Measurements from ENCODE around the gene SUMF2.

DNA sequence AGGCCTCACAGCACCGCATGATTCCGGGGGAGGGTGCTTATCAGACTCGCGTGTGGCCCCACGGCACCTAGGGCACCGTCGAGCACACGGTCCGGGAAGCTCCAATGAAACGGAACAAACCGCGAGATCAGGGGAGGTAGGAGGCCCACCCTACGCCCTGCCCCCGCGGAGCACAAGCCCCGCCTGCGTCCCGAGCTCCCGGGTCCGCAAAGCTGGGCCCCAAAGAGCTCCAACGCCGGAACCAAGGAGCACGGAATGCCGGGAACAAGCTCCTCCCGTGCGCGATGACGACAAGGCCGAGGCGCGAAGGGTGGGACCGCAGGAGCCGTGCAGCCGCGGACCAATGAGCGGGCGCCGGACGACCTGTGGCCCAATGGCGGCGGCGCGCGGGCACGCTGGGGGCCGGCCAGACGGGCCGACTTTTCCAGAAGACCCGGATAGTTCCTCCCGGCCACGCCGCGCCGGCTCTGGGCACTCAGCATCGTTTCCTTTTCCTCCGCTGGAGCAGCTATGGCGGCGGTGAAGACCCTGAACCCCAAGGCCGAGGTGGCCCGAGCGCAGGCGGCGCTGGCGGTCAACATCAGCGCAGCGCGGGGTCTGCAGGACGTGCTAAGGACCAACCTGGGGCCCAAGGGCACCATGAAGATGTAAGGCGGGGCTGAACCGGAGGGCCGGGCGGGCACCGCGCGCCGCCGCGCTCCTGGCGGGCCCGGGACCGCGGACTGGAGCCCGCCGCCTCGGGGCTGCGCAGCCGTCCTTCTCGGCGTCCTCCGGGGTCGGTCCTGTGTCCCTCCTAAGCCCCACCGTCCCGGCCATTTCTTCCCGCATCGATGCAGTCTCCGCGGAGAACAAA, 12.5 kb upstream of the SUMF2 start, which contains the start of the genes CCT6A and PSPH:
- TF ChIP-seq, protein P1, sequence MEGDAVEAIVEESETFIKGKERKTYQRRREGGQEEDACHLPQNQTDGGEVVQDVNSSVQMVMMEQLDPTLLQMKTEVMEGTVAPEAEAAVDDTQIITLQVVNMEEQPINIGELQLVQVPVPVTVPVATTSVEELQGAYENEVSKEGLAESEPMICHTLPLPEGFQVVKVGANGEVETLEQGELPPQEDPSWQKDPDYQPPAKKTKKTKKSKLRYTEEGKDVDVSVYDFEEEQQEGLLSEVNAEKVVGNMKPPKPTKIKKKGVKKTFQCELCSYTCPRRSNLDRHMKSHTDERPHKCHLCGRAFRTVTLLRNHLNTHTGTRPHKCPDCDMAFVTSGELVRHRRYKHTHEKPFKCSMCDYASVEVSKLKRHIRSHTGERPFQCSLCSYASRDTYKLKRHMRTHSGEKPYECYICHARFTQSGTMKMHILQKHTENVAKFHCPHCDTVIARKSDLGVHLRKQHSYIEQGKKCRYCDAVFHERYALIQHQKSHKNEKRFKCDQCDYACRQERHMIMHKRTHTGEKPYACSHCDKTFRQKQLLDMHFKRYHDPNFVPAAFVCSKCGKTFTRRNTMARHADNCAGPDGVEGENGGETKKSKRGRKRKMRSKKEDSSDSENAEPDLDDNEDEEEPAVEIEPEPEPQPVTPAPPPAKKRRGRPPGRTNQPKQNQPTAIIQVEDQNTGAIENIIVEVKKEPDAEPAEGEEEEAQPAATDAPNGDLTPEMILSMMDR (tag by site-specific recombination; IDR thresholded peaks at IDR 0.05) = no peak
- no peak for TF ChIP-seq BCL11B (tag by site-specific recombination; IDR thresholded peaks at IDR 0.05; ENCODE audit: low read depth)

Data from HEK293 (cell line).